Upper lobe of left lung (tissue), 6 donors: ENCODE data around the gene NFASC. TPM values are rescaled to one million over a fixed set of nuclear protein-coding genes. Genes with fewer than 3 reads are reported as not detected.

Experiments used
- ATAC-seq, 2 donors: fragments of 200-7000 bp; cut with Tn5 transposase; one replicate each; pipeline ENCODE4 v1.9.1; 2022; ENCODE audit warnings: mild to moderate bottlenecking in 2 of 2, moderate library complexity in 2 of 2; ENCODE audit not compliant: low FRiP score in 2 of 2
- DNase-seq, 2 donors: peaks; one replicate each; pipeline ENCODE4 v3.0.0-alpha.2; 2019 to 2020
- H3K27ac ChIP-seq, 4 donors: fragments of 200-600 bp; sonication (generic); one replicate each; pipeline ENCODE4 v1.5.1; 2016 to 2019
- H3K27me3 ChIP-seq, 4 donors: fragments of 200-600 bp; sonication (generic); one replicate each; pipeline ENCODE4 v1.5.1; 2017 to 2019
- H3K36me3 ChIP-seq, 4 donors: fragments of 200-600 bp; sonication (generic); one replicate each; pipeline ENCODE4 v1.5.1; 2016 to 2019
- H3K4me1 ChIP-seq, 4 donors: fragments of 200-600 bp; sonication (generic); one replicate each; pipeline ENCODE4 v1.5.1; 2018 to 2019
- H3K4me3 ChIP-seq, 4 donors: fragments of 200-600 bp; sonication (generic); one replicate each; pipeline ENCODE4 v1.5.1; 2017 to 2019; ENCODE audit warnings: mild to moderate bottlenecking in 2 of 4, moderate library complexity in 1 of 4
- H3K9me3 ChIP-seq, 4 donors: fragments of 200-600 bp; sonication (generic); one replicate each; pipeline ENCODE4 v1.5.1; 2018 to 2019
- EP300 ChIP-seq, 4 donors: sonication (generic); formaldehyde crosslinking; IDR thresholded peaks; one replicate each; pipeline ENCODE4 v1.5.1; 2017; ENCODE audit warnings: antibody characterized with exemption in 4 of 4, control low read depth in 2 of 4
- POLR2A ChIP-seq, 4 donors: fragments of 450-650 bp; IDR thresholded peaks; one replicate each; pipeline ENCODE4 v1.5.1; 2016 to 2017; ENCODE audit warnings: antibody characterized with exemption in 4 of 4, mild to moderate bottlenecking in 2 of 4
- POLR2AphosphoS5 ChIP-seq, 2 donors: sonication (generic); formaldehyde crosslinking; IDR thresholded peaks; one replicate each; pipeline ENCODE4 v1.5.1; 2017; ENCODE audit warnings: antibody characterized with exemption in 2 of 2
- whole genome bisulfite sequencing, 2 donors: methylation state at CpG; one replicate each; pipeline ENCODE4 v1.1.5; 2017 to 2018; 5-methylcytosine and 5-hydroxymethylcytosine counted together
- total RNA-seq, 6 donors: library from RNA; depleted of rRNA in 4 of 6; stranded (reverse); fragments of >200 nt in 4 of 6; gene quantifications; one replicate each; pipeline versions ENCODE4 v1.1.0 to v1.2.1, GENCODE V29; 2016 to 2021
- TF ChIP-seq, protein P1 (sequence below), 6 experiments: fragments of 450-650 bp in 4 of 6; fragments of 200-600 bp in 2 of 6; sonication (generic) in 2 of 6; IDR thresholded peaks; one replicate each; pipeline ENCODE4 v1.5.1; 2016 to 2019; ENCODE audit warnings: antibody characterized with exemption in 6 of 6
- donor health status: DM: no; HTN: no; CAD: no; lungs with moderate emphysema.
- donor health status: DM: no; HTN: yes; CAD: no; lungs with severe emphysema.

NFASC gene
- total RNA-seq, 6 donors from 2014 or later: 5.5 to 16.8 (median 6.9) TPM

DNA sequence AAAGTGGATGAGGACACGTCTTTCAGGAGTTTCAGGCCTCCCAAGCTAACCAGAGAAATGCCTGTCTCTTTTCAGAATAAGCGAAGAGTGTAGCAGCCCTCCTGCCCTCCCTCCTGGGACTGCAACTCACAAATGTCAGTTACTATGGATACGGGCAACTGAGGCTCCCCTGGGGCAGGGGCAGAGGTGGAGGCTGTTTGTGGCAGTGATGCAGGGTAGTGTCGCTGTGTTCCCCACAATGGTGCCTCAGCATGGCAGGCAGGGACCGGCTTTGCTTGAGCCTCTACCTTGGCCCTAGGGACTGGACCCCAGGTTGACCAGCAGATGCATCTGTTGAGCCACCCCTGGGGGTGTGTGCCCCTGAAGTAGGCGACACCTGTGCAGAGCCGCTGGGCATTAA lies 10.2 kb downstream of the NFASC start:
- H3K9me3 ChIP-seq: no peaks in the 10 kb centered on the region
- peaks cover 0 to 7% (median 1%) of the 10 kb centered on the region in 4 donors for H3K4me1 ChIP-seq
- H3K27ac ChIP-seq: peak overlapping the region in 3 of 4 donors; percentile 9 to 49 (median 17)
- H3K4me3 ChIP-seq: no peak overlapping the region
- no peak for ATAC-seq
- DNase-seq: no peak
- no peaks in the 10 kb centered on the region for H3K36me3 ChIP-seq
- TF ChIP-seq, protein P1, sequence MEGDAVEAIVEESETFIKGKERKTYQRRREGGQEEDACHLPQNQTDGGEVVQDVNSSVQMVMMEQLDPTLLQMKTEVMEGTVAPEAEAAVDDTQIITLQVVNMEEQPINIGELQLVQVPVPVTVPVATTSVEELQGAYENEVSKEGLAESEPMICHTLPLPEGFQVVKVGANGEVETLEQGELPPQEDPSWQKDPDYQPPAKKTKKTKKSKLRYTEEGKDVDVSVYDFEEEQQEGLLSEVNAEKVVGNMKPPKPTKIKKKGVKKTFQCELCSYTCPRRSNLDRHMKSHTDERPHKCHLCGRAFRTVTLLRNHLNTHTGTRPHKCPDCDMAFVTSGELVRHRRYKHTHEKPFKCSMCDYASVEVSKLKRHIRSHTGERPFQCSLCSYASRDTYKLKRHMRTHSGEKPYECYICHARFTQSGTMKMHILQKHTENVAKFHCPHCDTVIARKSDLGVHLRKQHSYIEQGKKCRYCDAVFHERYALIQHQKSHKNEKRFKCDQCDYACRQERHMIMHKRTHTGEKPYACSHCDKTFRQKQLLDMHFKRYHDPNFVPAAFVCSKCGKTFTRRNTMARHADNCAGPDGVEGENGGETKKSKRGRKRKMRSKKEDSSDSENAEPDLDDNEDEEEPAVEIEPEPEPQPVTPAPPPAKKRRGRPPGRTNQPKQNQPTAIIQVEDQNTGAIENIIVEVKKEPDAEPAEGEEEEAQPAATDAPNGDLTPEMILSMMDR (IDR thresholded peaks at IDR 0.05): no peak
- TF ChIP-seq POLR2AphosphoS5 (IDR thresholded peaks at IDR 0.05): no peak
- TF ChIP-seq POLR2A (IDR thresholded peaks at IDR 0.05): no peak
- no peak for TF ChIP-seq EP300 (IDR thresholded peaks at IDR 0.05)
- 87 to 90% methylated on average over 3 to 7 of the region's 7 CpGs for WGBS, 2 donors
- H3K27me3 ChIP-seq: no peaks in the 10 kb centered on the region

DNA sequence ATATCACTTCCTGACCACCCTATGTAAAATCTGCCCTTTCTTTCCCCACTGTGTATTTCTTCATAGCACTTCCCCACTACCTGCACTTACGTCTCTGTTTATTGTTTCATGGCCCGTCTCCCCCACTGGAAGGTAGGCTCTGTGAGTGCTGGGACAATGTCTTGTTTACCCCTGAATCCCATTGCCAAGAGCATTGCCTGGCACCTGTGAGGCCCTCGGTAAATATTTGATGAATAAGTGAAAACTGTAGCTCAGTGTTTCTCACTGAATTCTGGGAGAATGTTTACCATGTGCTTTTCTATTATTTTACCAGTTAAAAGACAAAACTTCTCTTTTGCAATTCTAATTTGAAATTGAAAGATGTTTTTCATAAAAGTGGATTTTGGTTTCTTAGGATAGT lies 11.8 kb downstream of the NFASC start:
- no peak overlapping the region for H3K27ac ChIP-seq
- no peaks in the 10 kb centered on the region for H3K36me3 ChIP-seq
- 68 to 74% methylated on average over 3 of the region's 3 CpGs for WGBS, 2 donors
- H3K4me1 ChIP-seq: peaks cover 0 to 7% (median 1%) of the 10 kb centered on the region in 4 donors
- DNase-seq: no peak
- no peaks in the 10 kb centered on the region for H3K27me3 ChIP-seq
- no peak for ATAC-seq
- no peak overlapping the region for H3K4me3 ChIP-seq
- no peaks in the 10 kb centered on the region for H3K9me3 ChIP-seq
- TF ChIP-seq POLR2AphosphoS5 (IDR thresholded peaks at IDR 0.05): no peak
- no peak for TF ChIP-seq POLR2A (IDR thresholded peaks at IDR 0.05)
- TF ChIP-seq, protein P1 (IDR thresholded peaks at IDR 0.05): no peak
- TF ChIP-seq EP300 (IDR thresholded peaks at IDR 0.05): no peak

DNA sequence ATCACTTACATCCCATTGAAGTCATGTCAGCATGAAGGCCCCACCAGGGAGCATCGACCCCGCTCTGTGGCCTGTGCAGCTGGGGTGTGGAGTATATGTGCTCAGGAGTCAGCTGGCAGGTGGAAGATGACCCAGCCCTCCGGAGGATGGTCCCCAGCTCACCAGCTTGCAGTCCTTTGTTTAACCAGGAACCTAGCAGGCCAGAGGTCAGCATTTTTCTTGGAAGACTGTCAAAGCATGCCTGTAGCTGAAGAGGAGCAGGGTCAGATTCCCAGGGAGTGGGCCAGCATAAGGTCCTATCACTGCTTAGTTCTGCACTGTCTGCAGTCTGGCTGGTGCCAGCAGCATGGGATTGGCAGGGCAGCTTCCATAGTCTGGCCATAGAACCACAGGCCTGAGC lies 12.7 kb downstream of the NFASC start:
- no peaks in the 10 kb centered on the region for H3K27me3 ChIP-seq
- 54 to 75% methylated on average over 3 of the region's 3 CpGs for WGBS, 2 donors
- DNase-seq (no peak), ATAC-seq (no peak)
- no peak overlapping the region for H3K4me3 ChIP-seq
- no peak overlapping the region for H3K27ac ChIP-seq
- H3K9me3 ChIP-seq: no peaks in the 10 kb centered on the region
- TF ChIP-seq, protein P1 (IDR thresholded peaks at IDR 0.05): no peak
- TF ChIP-seq EP300 (IDR thresholded peaks at IDR 0.05) (no peak), POLR2A (IDR thresholded peaks at IDR 0.05) (no peak), POLR2AphosphoS5 (IDR thresholded peaks at IDR 0.05) (no peak)
- peaks cover 0 to 7% (median 1%) of the 10 kb centered on the region in 4 donors for H3K4me1 ChIP-seq
- no peaks in the 10 kb centered on the region for H3K36me3 ChIP-seq

DNA sequence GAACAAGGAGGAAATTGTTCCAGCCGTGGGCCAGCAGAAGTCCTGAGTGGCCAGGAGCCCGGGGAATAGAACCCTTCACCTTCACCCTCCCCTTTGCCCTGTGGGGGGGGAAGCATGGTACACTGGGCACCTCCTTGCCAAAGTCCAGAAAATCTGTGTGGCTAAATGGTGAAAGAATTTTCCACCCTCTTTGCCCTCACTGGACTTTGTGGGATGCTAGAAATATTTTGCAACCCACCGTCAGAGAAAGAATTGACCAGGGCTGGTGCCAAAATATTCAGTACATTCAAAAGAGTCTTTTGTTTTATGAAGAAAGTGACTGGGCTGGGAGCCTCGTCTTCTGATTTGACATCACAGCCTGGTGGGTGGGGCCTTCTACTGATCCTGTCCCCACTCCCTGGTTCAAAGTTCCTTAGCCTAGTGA lies 14.6 kb downstream of the NFASC start:
- 36 to 45% methylated on average over 4 of the region's 4 CpGs for WGBS, 2 donors
- Histone ChIP-seq H3K36me3 (no peaks in the 10 kb centered on the region), H3K27ac (peak overlapping the region in 1 of 4 donors; percentile 54), H3K4me1 (peaks cover 0 to 2% (median under 1%) of the 10 kb centered on the region in 4 donors), H3K9me3 (no peaks in the 10 kb centered on the region), H3K4me3 (no peak overlapping the region), H3K27me3 (no peaks in the 10 kb centered on the region)
- DNase-seq (no peak), ATAC-seq (no peak)
- TF ChIP-seq POLR2AphosphoS5 (IDR thresholded peaks at IDR 0.05): no peak
- TF ChIP-seq, protein P1 (IDR thresholded peaks at IDR 0.05): no peak
- TF ChIP-seq EP300 (IDR thresholded peaks at IDR 0.05): no peak
- no peak for TF ChIP-seq POLR2A (IDR thresholded peaks at IDR 0.05)

DNA sequence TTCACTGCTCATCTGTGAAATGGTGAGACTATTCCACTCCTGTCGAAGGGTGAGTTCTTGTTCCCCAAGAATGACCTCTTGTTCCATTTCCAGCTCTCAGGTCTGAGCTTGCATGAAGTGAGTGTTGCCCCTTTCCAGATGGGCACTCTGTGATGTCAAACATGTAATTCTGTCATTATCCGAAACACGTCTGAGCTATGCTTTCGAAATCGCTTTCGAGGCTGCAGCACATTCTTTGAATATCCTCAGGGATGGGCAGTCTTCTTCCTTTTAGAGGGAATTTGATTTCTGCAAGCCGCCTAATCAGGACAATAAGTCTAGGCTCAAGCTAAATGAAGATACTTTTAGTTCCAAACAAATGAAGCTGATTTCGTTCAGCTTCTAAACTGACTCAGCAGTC lies 15.1 kb downstream of the NFASC start:
- DNase-seq (no peak), ATAC-seq (no peak)
- no peaks in the 10 kb centered on the region for H3K4me1 ChIP-seq
- peak overlapping the region in 1 of 4 donors; percentile 54 for H3K27ac ChIP-seq
- H3K4me3 ChIP-seq: no peak overlapping the region
- no peaks in the 10 kb centered on the region for H3K27me3 ChIP-seq
- no peaks in the 10 kb centered on the region for H3K36me3 ChIP-seq
- 71 to 74% methylated on average over 8 of the region's 8 CpGs for WGBS, 2 donors
- peak in 1 of 2 donors; percentile 30 for TF ChIP-seq POLR2AphosphoS5 (IDR thresholded peaks at IDR 0.05)
- TF ChIP-seq EP300 (IDR thresholded peaks at IDR 0.05): no peak
- H3K9me3 ChIP-seq: no peaks in the 10 kb centered on the region
